ENCODE results near the gene CHAT.
A peak's percentile ranks its signal among the peaks of the same experiment; 100 is the strongest.

Gene CHAT

GRCh38 chr10:49686651-49687050 is 72.8 kb downstream of the CHAT start:
- Histone ChIP-seq H3K4me3 (ENCODE audit: low read depth, low read length) (no peak overlapping the region), H3K9me3 (ENCODE audit: control insufficient read depth, insufficient read depth, low read depth, low read length) (no peaks in the 10 kb centered on the region), H3K36me3 (ENCODE audit: control insufficient read depth in 2 of 2, insufficient read depth in 1 of 2, low read length in 2 of 2) (no peaks in the 10 kb centered on the region), H3K4me1 (ENCODE audit: control insufficient read depth, insufficient read depth, low read length) (no peaks in the 10 kb centered on the region), H3K27ac (ENCODE audit: extremely low read depth, low read depth, low read length) (no peak overlapping the region)
- TF ChIP-seq ZNF175 (tag by site-specific recombination; IDR thresholded peaks at IDR 0.05) (no peak), KLF17 (tag by site-specific recombination; IDR thresholded peaks at IDR 0.05) (no peak), SETDB1 (IDR thresholded peaks at IDR 0.05; ENCODE audit: insufficient read length, low read length) (peak; percentile 36), ZNF664 (tag by site-specific recombination; IDR thresholded peaks at IDR 0.05) (no peak)
- POLR2A ChIA-PET = no interaction called here
- CTCF ChIA-PET = no interaction called here

DNA sequence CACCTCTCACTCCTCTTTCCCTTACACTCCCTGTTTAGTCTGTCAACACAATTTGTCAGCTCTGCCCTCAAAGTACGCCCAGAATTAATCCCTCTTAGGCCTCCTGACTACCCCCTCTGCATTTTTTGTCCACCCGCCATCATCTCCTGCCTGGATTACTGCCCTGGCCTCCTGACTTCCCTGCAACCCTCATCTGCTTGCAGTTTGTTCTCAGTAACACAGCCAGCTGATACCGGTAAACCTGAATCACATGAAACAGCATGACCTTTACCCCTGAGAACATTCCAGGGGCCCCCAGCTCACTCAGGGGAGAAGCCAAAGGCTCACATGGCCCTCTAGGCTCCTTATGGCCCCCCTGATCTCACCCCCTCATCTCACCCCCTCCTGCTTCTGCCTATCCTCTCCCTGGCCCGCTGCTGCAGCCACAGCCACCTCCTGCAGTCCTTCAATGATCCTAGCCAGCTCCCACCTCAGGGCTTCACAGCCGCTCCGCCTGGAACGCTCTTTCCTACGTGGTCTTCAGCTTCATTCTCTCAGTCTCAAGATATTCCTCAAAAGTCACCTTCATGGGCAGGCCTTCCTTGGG is 74.5 kb downstream of the CHAT start:
- Histone ChIP-seq H3K4me3 (ENCODE audit: low read depth, low read length) (no peak overlapping the region), H3K4me1 (ENCODE audit: control insufficient read depth, insufficient read depth, low read length) (no peaks in the 10 kb centered on the region), H3K36me3 (ENCODE audit: control insufficient read depth in 2 of 2, insufficient read depth in 1 of 2, low read length in 2 of 2) (no peaks in the 10 kb centered on the region), H3K9me3 (ENCODE audit: control insufficient read depth, insufficient read depth, low read depth, low read length) (no peaks in the 10 kb centered on the region), H3K27ac (ENCODE audit: extremely low read depth, low read depth, low read length) (no peak overlapping the region)
- TF ChIP-seq ZNF18 (tag by site-specific recombination; IDR thresholded peaks at IDR 0.05) (no peak), ZNF416 (tag by site-specific recombination; IDR thresholded peaks at IDR 0.05) (no peak), ZNF791 (tag by site-specific recombination; IDR thresholded peaks at IDR 0.05) (no peak), ZNF501 (tag by site-specific recombination; IDR thresholded peaks at IDR 0.05) (no peak), ZNF830 (tag by site-specific recombination; IDR thresholded peaks at IDR 0.05; ENCODE audit: low read depth) (no peak), ZNF548 (tag by site-specific recombination; IDR thresholded peaks at IDR 0.05) (no peak), GFI1B (tag by site-specific recombination; IDR thresholded peaks at IDR 0.05) (no peak), ZNF148 (tag by site-specific recombination; IDR thresholded peaks at IDR 0.05; ENCODE audit: borderline replicate concordance) (no peak)
- CTCF ChIA-PET = interaction anchor here (0.6 to 1.0 kb wide), 2 partner anchors 12 to 1228 kb away, joined by 3 read pairs; no protein-coding TSS in a partner anchor
- POLR2A ChIA-PET = no interaction called here

GRCh38 chr10:49688920-49689319 is 75.1 kb downstream of the CHAT start:
- Histone ChIP-seq H3K36me3 (ENCODE audit: control insufficient read depth in 2 of 2, insufficient read depth in 1 of 2, low read length in 2 of 2) (no peaks in the 10 kb centered on the region), H3K4me3 (ENCODE audit: low read depth, low read length) (no peak overlapping the region), H3K27ac (ENCODE audit: extremely low read depth, low read depth, low read length) (no peak overlapping the region), H3K9me3 (ENCODE audit: control insufficient read depth, insufficient read depth, low read depth, low read length) (no peaks in the 10 kb centered on the region), H3K4me1 (ENCODE audit: control insufficient read depth, insufficient read depth, low read length) (no peaks in the 10 kb centered on the region)
- ChIA-PET POLR2A (no interaction called here), CTCF (no interaction called here)
- TF ChIP-seq GLIS1 (tag by site-specific recombination; IDR thresholded peaks at IDR 0.05) = no peak
- no peak for TF ChIP-seq KLF17 (tag by site-specific recombination; IDR thresholded peaks at IDR 0.05)
- TF ChIP-seq, protein P1, sequence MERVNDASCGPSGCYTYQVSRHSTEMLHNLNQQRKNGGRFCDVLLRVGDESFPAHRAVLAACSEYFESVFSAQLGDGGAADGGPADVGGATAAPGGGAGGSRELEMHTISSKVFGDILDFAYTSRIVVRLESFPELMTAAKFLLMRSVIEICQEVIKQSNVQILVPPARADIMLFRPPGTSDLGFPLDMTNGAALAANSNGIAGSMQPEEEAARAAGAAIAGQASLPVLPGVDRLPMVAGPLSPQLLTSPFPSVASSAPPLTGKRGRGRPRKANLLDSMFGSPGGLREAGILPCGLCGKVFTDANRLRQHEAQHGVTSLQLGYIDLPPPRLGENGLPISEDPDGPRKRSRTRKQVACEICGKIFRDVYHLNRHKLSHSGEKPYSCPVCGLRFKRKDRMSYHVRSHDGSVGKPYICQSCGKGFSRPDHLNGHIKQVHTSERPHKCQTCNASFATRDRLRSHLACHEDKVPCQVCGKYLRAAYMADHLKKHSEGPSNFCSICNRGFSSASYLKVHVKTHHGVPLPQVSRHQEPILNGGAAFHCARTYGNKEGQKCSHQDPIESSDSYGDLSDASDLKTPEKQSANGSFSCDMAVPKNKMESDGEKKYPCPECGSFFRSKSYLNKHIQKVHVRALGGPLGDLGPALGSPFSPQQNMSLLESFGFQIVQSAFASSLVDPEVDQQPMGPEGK (tag by site-specific recombination; IDR thresholded peaks at IDR 0.05) = no peak
- TF ChIP-seq ZBTB48 (tag by site-specific recombination; IDR thresholded peaks at IDR 0.05) = no peak
- TF ChIP-seq ZNF10 (tag by site-specific recombination; IDR thresholded peaks at IDR 0.05) = no peak
- TF ChIP-seq ZNF416 (tag by site-specific recombination; IDR thresholded peaks at IDR 0.05) = no peak
- TF ChIP-seq, protein P2, sequence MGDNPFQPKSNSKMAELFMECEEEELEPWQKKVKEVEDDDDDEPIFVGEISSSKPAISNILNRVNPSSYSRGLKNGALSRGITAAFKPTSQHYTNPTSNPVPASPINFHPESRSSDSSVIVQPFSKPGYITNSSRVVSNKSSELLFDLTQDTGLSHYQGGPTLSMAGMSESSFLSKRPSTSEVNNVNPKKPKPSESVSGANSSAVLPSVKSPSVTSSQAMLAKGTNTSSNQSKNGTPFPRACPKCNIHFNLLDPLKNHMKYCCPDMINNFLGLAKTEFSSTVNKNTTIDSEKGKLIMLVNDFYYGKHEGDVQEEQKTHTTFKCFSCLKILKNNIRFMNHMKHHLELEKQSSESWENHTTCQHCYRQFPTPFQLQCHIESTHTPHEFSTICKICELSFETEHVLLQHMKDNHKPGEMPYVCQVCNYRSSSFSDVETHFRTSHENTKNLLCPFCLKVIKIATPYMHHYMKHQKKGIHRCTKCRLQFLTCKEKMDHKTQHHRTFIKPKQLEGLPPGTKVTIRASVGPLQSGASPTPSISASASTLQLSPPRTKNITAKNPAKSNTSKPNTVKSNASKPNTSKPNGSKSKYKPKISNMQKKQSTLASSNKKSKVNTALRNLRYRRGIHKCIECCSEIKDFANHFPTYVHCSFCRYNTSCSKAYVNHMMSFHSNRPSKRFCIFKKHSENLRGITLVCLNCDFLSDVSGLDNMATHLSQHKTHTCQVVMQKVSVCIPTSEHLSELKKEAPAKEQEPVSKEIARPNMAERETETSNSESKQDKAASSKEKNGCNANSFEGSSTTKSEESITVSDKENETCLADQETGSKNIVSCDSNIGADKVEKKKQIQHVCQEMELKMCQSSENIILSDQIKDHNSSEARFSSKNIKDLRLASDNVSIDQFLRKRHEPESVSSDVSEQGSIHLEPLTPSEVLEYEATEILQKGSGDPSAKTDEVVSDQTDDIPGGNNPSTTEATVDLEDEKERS (tag by site-specific recombination; IDR thresholded peaks at IDR 0.05) = no peak
- TF ChIP-seq KLF16 (tag by site-specific recombination; IDR thresholded peaks at IDR 0.05) = no peak
- TF ChIP-seq ZFP41 (tag by site-specific recombination; IDR thresholded peaks at IDR 0.05; ENCODE audit: borderline replicate concordance) = no peak
